GM12873 (cell line): ENCODE results near the gene KCNK5.

Experiments
- CTCF ChIP-seq: IDR thresholded peaks from 2 replicates; pipeline ENCODE4 v1.5.1; 2012; ENCODE audit warnings: low read depth, mild to moderate bottlenecking, moderate library complexity, low read length, control low read depth; ENCODE audit not compliant: insufficient read depth; ENCODE audit errors: missing control alignments

The KCNK5 gene

GRCh38 chr6:39189131-39189530 is 40.1 kb downstream of the KCNK5 start:
- TF ChIP-seq CTCF = no peak

- TF ChIP-seq CTCF = no peak
These were observed 40.7 kb downstream of the KCNK5 start for GRCh38 chr6:39188571-39188970.

GRCh38 chr6:39188098-39188450 is 41.2 kb downstream of the KCNK5 start:
- no peak for TF ChIP-seq CTCF

GRCh38 chr6:39184906-39185580 is 44.2 kb downstream of the KCNK5 start:
- TF ChIP-seq CTCF = no peak

- TF ChIP-seq CTCF = no peak
These were observed 46.7 kb downstream of the KCNK5 start for GRCh38 chr6:39182604-39183003.

- no peak for TF ChIP-seq CTCF
These were observed 47.4 kb downstream of the KCNK5 start for GRCh38 chr6:39181826-39182225.

- TF ChIP-seq CTCF = no peak
These were observed 47.9 kb downstream of the KCNK5 start for GRCh38 chr6:39181333-39181732.
